Right cardiac atrium (tissue), 5 donors: ENCODE results near the gene UTP15. TPM values are rescaled to one million over a fixed set of nuclear protein-coding genes. Genes with fewer than 3 reads are reported as not detected.
A peak's percentile ranks its signal among the peaks of the same experiment; 100 is the strongest.

Experiments used
- ATAC-seq, 2 donors: fragments of 200-7000 bp; cut with Tn5 transposase; one replicate each; pipeline versions ENCODE4 v1.8.0 to v1.9.1; 2020; ENCODE audit warnings: moderate library complexity in 2 of 2, mild to moderate bottlenecking in 1 of 2
- DNase-seq, 3 donors: peaks; one replicate each; pipeline ENCODE4 v3.0.0-alpha.2; 2020
- H3K27ac ChIP-seq: one replicate; pipeline ENCODE4 v1.5.1; 2013; ENCODE audit warnings: mild to moderate bottlenecking, low read length, control low read depth, moderate library complexity
- H3K27me3 ChIP-seq: one replicate; pipeline ENCODE4 v1.6.1; 2013; ENCODE audit not compliant: control insufficient read depth, insufficient read depth
- H3K4me1 ChIP-seq: one replicate; pipeline ENCODE4 v1.6.1; 2013; ENCODE audit warnings: low read length; ENCODE audit not compliant: control insufficient read depth, insufficient read depth
- H3K4me3 ChIP-seq: one replicate; pipeline ENCODE4 v1.5.1; 2013; ENCODE audit warnings: low read length, control low read depth
- H3K9me3 ChIP-seq: one replicate; pipeline ENCODE4 v1.6.1; 2013; ENCODE audit warnings: low read length; ENCODE audit not compliant: control insufficient read depth
- WGBS: extraction: QIAGEN DNeasy Blood & Tissue Kit; methylation state at CpG from one replicate; pipeline ENCODE4 v1.1.7; 2013; 5-methylcytosine and 5-hydroxymethylcytosine counted together
- intact Hi-C, 4 donors: fragments of 100-400 bp; cut with DNase I; formaldehyde crosslinking; loops; one replicate each; pipeline versions ENCODE4 v1.11.0 to v1.14.0; 2022 to 2023
- long read RNA-seq, 4 donors: library from polyadenylated mRNA; unstranded; transcript quantifications; one replicate each; pipeline ENCODE4 v2.0.0, GENCODE V29; 2020 to 2021
- polyA plus RNA-seq: library from polyadenylated mRNA; stranded (reverse); fragments of 200-250 nt; gene quantifications from one replicate; pipeline ENCODE4 v1.2.3, GENCODE V29; 2013
- total RNA-seq, 4 donors: library from RNA; stranded (reverse); fragmentation: NEBNext Ultra II Directional; extraction: Animal tissue kit (Norgen Biotek cat#: 25700); gene quantifications; one replicate each; pipeline ENCODE4 v1.2.1, GENCODE V29; 2021
- donor health status: healthy with polysubstance abuse.
- donor health status: DM: no; HTN: yes; CAD: no.
- donor health status: DM: no; HTN: no; CAD: no.
- donor health status: DM: no; HTN: yes; CAD: no; lungs with severe emphysema.
- donor health status: DM: yes; HTN: yes; CAD: no.

Gene UTP15
- total RNA-seq (10 to 100 TPM in 3 of 4 donors, 1 to 10 TPM in 1; 9.1 to 13.4 (median 11.7) TPM), polyA plus RNA-seq (3.4 TPM)
- long read RNA-seq, donor 1, transcript UTP15-201 (13 exons, 3,687 nt) = major isoform, 12 of 13 reads
- long read RNA-seq, donor 1, partial matches to known transcripts = 0 of 13 reads
- long read RNA-seq, donor 1, other reads (novel, unspliced or antisense) = 1 of 13 reads
- long read RNA-seq, donor 2, partial matches to known transcripts = 1 of 4 reads
- long read RNA-seq, donor 2, other reads (novel, unspliced or antisense) = 0 of 4 reads
- long read RNA-seq, donor 3, transcript UTP15-201 (13 exons, 3,687 nt) = major isoform, 46 of 58 reads
- long read RNA-seq, donor 3, partial matches to known transcripts = 5 of 58 reads
- long read RNA-seq, donor 3, other reads (novel, unspliced or antisense) = 7 of 58 reads
- long read RNA-seq, donor 4, partial matches to known transcripts = 0 of 4 reads
- long read RNA-seq, donor 4, other reads (novel, unspliced or antisense) = 1 of 4 reads

- H3K4me1 ChIP-seq = no peaks in the 10 kb centered on the region
- DNase-seq (peak; percentile 100), ATAC-seq (peak; percentile 99)
- peak within 1 kb of the TSS; percentile 98 for H3K27ac ChIP-seq
- no peaks in the 10 kb centered on the region for H3K9me3 ChIP-seq
- peak within 1 kb of the TSS; percentile 91 for H3K4me3 ChIP-seq
- WGBS = under 1% methylated on average over 62 of the region's 62 CpGs
- intact Hi-C loops = no loop called here
- H3K27me3 ChIP-seq = no peaks in the 10 kb centered on the region
These were observed at the start of gene UTP15, which contains the start of gene ANKRA2 for GRCh38 chr5:73565139-73565968. TSS of gene UTP15 (plus strand) at chr5:73565743. CDS start at chr5:73567345, 1,602 bp downstream. TSS of gene ANKRA2 (minus strand) at chr5:73565639. CDS start at chr5:73562881, 2,758 bp downstream.

GRCh38 chr5:73519531-73520283, 45.8 kb upstream of the UTP15 start:
- intact Hi-C loops = no loop called here
- peak in 2 of 3 donors; percentile 32 to 60 for DNase-seq
- peak; percentile 90 to 95 for ATAC-seq

GRCh38 chr5:73522989-73523388, 42.6 kb upstream of the UTP15 start:
- Histone ChIP-seq H3K27me3 (no peaks in the 10 kb centered on the region), H3K4me1 (peaks cover 3% of the 10 kb centered on the region), H3K9me3 (no peaks in the 10 kb centered on the region), H3K4me3 (no peak overlapping the region), H3K27ac (no peak overlapping the region)
- ATAC-seq (no peak), DNase-seq (no peak)
- intact Hi-C loops = no loop called here
- WGBS = 90% methylated on average over 7 of the region's 7 CpGs

More at GRCh38 chr5:73519531-73520283, 45.8 kb upstream of the UTP15 start:
- no peaks in the 10 kb centered on the region for H3K9me3 ChIP-seq
- no peaks in the 10 kb centered on the region for H3K4me1 ChIP-seq
- no peaks in the 10 kb centered on the region for H3K27me3 ChIP-seq
- no peak overlapping the region for H3K4me3 ChIP-seq
- H3K27ac ChIP-seq = no peak overlapping the region
- 13% methylated on average over 16 of the region's 16 CpGs for WGBS

- ATAC-seq = no peak
- 81% methylated on average over 1 of the region's 1 CpG for WGBS
- intact Hi-C loops = no loop called here
- H3K4me1 ChIP-seq = peaks cover 3% of the 10 kb centered on the region
- no peaks in the 10 kb centered on the region for H3K9me3 ChIP-seq
- H3K27me3 ChIP-seq = no peaks in the 10 kb centered on the region
- H3K4me3 ChIP-seq = no peak overlapping the region
- H3K27ac ChIP-seq = no peak overlapping the region
- DNase-seq = no peak
These were observed 41.7 kb upstream of the UTP15 start for GRCh38 chr5:73523861-73524260.

GRCh38 chr5:73525606-73526203, 39.8 kb upstream of the UTP15 start:
- ATAC-seq (no peak), DNase-seq (no peak)
- 60% methylated on average over 3 of the region's 3 CpGs for WGBS
- Histone ChIP-seq H3K4me3 (no peak overlapping the region), H3K4me1 (peaks cover 4% of the 10 kb centered on the region), H3K9me3 (no peaks in the 10 kb centered on the region), H3K27ac (no peak overlapping the region), H3K27me3 (no peaks in the 10 kb centered on the region)
- intact Hi-C loops = no loop called here

- H3K9me3 ChIP-seq = no peaks in the 10 kb centered on the region
- intact Hi-C loops = no loop called here
- no peaks in the 10 kb centered on the region for H3K27me3 ChIP-seq
- H3K4me3 ChIP-seq = no peak overlapping the region
- 28% methylated on average over 3 of the region's 3 CpGs for WGBS
- no peak overlapping the region for H3K27ac ChIP-seq
- ATAC-seq (peak in 1 of 2 donors; percentile 26), DNase-seq (no peak)
- H3K4me1 ChIP-seq = peaks cover 4% of the 10 kb centered on the region
These were observed 37.3 kb upstream of the UTP15 start for GRCh38 chr5:73528248-73528647.

- intact Hi-C loops = no loop called here
- H3K27ac ChIP-seq = no peak overlapping the region
- WGBS = 79% methylated on average over 1 of the region's 1 CpG
These were observed 36.5 kb upstream of the UTP15 start for GRCh38 chr5:73529081-73529480.

GRCh38 chr5:73531356-73531755, 34.2 kb upstream of the UTP15 start:
- ATAC-seq (no peak), DNase-seq (no peak)
- H3K27me3 ChIP-seq = no peaks in the 10 kb centered on the region
- H3K4me3 ChIP-seq = no peak overlapping the region
- H3K9me3 ChIP-seq = no peaks in the 10 kb centered on the region
- intact Hi-C loops = no loop called here
- WGBS = 76% methylated on average over 1 of the region's 1 CpG
- peaks cover 1% of the 10 kb centered on the region for H3K4me1 ChIP-seq
- H3K27ac ChIP-seq = no peak overlapping the region

More at GRCh38 chr5:73529081-73529480, 36.5 kb upstream of the UTP15 start:
- Histone ChIP-seq H3K27me3 (no peaks in the 10 kb centered on the region), H3K4me3 (no peak overlapping the region), H3K4me1 (peaks cover 4% of the 10 kb centered on the region), H3K9me3 (no peaks in the 10 kb centered on the region)
- no peak for ATAC-seq
- DNase-seq = no peak

GRCh38 chr5:73532195-73532594, 33.3 kb upstream of the UTP15 start:
- intact Hi-C loops = no loop called here
- no peaks in the 10 kb centered on the region for H3K27me3 ChIP-seq
- ATAC-seq = no peak
- H3K27ac ChIP-seq = no peak overlapping the region
- H3K4me1 ChIP-seq = peaks cover 1% of the 10 kb centered on the region
- H3K4me3 ChIP-seq = no peak overlapping the region
- DNase-seq = no peak
- no peaks in the 10 kb centered on the region for H3K9me3 ChIP-seq
- 82% methylated on average over 5 of the region's 5 CpGs for WGBS

GRCh38 chr5:73534011-73534644, 31.4 kb upstream of the UTP15 start:
- DNase-seq = no peak
- intact Hi-C loops = no loop called here
- Histone ChIP-seq H3K9me3 (no peaks in the 10 kb centered on the region), H3K27ac (no peak overlapping the region), H3K27me3 (no peaks in the 10 kb centered on the region), H3K4me1 (peaks cover 1% of the 10 kb centered on the region), H3K4me3 (no peak overlapping the region)
- 76% methylated on average over 5 of the region's 5 CpGs for WGBS
- no peak for ATAC-seq
